ENCODE measurements around the gene EPC1.
"Not testable (repeated sequence)": the region's sequence is repeated elsewhere in the genome, so short reads cannot be mapped to it uniquely, and the experiment has no call there.

EPC1 gene

DNA sequence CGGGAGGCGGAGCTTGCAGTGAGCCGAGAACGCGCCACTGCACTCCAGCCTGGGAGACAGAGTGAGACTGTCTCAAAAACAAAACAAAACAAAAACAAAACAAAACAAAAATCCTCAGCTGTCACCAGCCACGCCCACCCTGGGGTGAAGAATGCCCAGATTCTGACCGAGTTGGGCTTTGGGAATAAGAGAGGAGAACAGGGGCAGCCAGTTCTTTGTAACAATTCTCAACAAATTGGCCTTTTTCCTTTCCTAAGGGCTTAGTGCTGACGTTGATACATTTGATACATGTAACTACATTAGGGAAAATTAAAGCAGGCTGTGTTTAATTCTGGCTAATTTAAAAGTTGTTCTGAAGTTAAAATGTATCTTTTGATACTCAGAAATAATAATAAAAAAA, 121.0 kb downstream of the EPC1 start:
- DNase-seq, result no peak

- DNase-seq, result not testable (repeated sequence)
Measured at GRCh38 chr10:32222376-32222775, 124.6 kb downstream of the EPC1 start.

GRCh38 chr10:32219156-32219555, 127.8 kb downstream of the EPC1 start:
- DNase-seq, result not testable (repeated sequence)

DNA sequence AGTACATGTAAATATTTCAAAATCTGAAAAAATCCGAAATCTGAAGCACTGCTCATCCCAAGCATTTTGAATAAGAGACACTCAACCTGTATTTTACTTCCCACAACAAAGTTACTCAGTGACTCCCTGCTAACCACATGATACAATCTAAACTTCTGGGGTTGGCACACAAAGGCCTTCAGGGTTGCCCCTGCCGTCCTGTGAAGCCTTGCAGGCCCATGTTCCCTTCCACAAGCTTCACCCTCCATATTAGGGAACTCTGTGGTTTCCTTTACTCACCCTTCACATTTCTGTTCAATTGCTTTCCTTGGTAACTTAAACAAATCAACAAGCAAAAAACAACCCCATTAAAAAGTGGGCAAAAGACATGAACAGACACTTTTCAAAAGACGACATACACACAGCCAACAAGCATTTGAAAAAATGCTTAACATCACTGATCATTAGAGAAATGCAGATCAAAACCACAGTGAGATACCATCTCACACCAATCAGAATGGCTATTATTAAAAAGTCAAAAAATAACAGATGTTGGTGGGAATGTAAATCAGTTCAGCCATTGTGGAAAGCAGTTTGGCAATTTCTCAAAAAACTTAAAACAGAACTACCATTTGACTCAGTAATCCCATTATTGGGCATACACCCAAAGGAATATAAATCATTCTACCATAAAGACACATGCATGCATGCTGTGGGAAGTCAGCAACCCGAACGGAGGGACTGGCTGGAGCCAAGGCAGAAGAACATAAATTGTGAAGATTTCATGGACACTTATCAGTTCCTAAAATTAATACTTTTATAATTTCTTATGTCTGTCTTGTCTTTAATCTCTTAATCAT, 128.5 kb downstream of the EPC1 start:
- DNase-seq, result not testable (repeated sequence)
